WTC11 (cell line): ENCODE results near the gene C12orf56. TPM values are rescaled to one million over a fixed set of nuclear protein-coding genes. Genes with fewer than 3 reads are reported as not detected.

Source experiments
- NR3C1 ChIP-seq: sonication (generic); formaldehyde crosslinking; conservative IDR thresholded peaks from 2 replicates; pipeline ENCODE4 v1.8.1; 2023; ENCODE audit warnings: low read depth, mild to moderate bottlenecking, missing genetic modification reagents
- RELA ChIP-seq: sonication (generic); formaldehyde crosslinking; IDR thresholded peaks from 2 replicates; pipeline ENCODE4 v1.8.1; 2022; ENCODE audit warnings: missing genetic modification reagents, mild to moderate bottlenecking, borderline replicate concordance
- ZNF263 ChIP-seq: sonication (generic); formaldehyde crosslinking; IDR thresholded peaks from 2 replicates; pipeline ENCODE4 v1.8.1; 2022; ENCODE audit warnings: low read depth, mild to moderate bottlenecking, moderate library complexity, missing genetic modification reagents
- total RNA-seq: library from RNA; stranded (reverse); gene quantifications from 3 replicates; pipeline ENCODE4 v1.2.3, GENCODE V29; 2021
- TF ChIP-seq, protein P1 (sequence below): sonication (generic); formaldehyde crosslinking; IDR thresholded peaks from 2 replicates; pipeline ENCODE4 v1.8.0; 2022; ENCODE audit warnings: mild to moderate bottlenecking, missing genetic modification reagents
- TF ChIP-seq, protein P2 (sequence below): sonication (generic); formaldehyde crosslinking; IDR thresholded peaks from 2 replicates; pipeline ENCODE4 v1.8.0; 2022; ENCODE audit warnings: mild to moderate bottlenecking, missing genetic modification reagents
- TF ChIP-seq, protein P3 (sequence below): sonication (generic); formaldehyde crosslinking; IDR thresholded peaks from 2 replicates; pipeline ENCODE4 v1.8.1; 2023; ENCODE audit warnings: mild to moderate bottlenecking, moderate library complexity, missing genetic modification reagents
- TF ChIP-seq, protein P4 (sequence below): sonication (generic); formaldehyde crosslinking; conservative IDR thresholded peaks from 2 replicates; pipeline ENCODE4 v1.8.1; 2023; ENCODE audit warnings: mild to moderate bottlenecking, low read depth, missing genetic modification reagents, moderate library complexity
- TF ChIP-seq, protein P5 (sequence below): sonication (generic); formaldehyde crosslinking; IDR thresholded peaks from 2 replicates; pipeline ENCODE4 v1.8.1; 2023; ENCODE audit warnings: mild to moderate bottlenecking, missing genetic modification reagents, moderate library complexity
- TF ChIP-seq, protein P6 (sequence below): sonication (generic); formaldehyde crosslinking; IDR thresholded peaks from 2 replicates; pipeline ENCODE4 v1.8.0; 2022; ENCODE audit warnings: mild to moderate bottlenecking, missing genetic modification reagents
- TF ChIP-seq, protein P7 (sequence below): sonication (generic); formaldehyde crosslinking; IDR thresholded peaks from 2 replicates; pipeline ENCODE4 v1.8.1; 2023; ENCODE audit warnings: mild to moderate bottlenecking, missing genetic modification reagents, moderate library complexity
- TF ChIP-seq, protein P8 (sequence below): sonication (generic); formaldehyde crosslinking; IDR thresholded peaks from 2 replicates; pipeline ENCODE4 v1.8.0; 2022; ENCODE audit warnings: missing genetic modification reagents

The C12orf56 gene
- total RNA-seq, 1 experiment from 2014 or later: 2.5 TPM

DNA sequence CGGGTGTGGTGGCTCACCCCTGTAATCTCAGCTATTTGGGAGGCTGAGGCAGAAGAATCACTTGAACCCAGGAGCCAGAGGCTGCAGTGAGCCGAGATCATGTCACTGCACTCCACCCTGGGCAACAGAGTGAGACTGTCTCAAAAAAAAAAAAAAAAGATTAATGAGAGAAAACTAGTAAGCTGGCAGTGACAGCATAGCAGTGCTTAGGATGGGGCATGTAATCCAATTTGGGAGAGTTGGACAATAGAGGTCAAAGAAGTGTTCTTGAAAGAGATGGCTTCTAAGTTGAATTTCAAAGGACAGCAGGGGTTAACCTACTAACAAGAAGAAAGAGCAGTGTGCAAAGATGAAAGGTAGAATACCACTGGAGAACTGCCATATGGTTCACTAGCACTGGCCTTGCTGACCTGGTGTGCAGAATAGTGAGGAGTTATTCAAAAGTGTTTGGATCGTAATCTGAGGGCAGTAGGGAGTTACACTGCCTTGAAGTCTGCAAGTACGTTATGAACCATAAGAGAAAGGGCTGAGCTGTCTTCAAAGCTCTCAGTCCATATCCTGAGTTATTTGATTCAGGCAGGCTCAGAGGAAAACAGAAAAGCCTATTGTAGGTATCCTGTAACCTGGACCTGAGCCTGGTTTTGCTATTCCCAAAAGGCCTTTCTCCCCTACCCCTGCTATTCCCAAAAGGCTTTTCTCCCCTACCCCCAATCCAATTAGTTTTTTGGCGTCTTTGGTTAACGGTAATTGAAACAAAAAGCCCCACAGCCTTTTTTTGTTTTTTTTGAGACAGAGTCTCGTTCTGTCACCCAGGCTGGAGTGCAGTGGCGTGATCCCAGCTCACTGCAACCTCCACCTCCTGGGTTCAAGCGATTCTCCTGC, 17.0 kb upstream of the C12orf56 start (continued):
- TF ChIP-seq, protein P1, sequence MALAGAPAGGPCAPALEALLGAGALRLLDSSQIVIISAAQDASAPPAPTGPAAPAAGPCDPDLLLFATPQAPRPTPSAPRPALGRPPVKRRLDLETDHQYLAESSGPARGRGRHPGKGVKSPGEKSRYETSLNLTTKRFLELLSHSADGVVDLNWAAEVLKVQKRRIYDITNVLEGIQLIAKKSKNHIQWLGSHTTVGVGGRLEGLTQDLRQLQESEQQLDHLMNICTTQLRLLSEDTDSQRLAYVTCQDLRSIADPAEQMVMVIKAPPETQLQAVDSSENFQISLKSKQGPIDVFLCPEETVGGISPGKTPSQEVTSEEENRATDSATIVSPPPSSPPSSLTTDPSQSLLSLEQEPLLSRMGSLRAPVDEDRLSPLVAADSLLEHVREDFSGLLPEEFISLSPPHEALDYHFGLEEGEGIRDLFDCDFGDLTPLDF (CRISPR knock-in tag): no peak
- TF ChIP-seq, protein P2, sequence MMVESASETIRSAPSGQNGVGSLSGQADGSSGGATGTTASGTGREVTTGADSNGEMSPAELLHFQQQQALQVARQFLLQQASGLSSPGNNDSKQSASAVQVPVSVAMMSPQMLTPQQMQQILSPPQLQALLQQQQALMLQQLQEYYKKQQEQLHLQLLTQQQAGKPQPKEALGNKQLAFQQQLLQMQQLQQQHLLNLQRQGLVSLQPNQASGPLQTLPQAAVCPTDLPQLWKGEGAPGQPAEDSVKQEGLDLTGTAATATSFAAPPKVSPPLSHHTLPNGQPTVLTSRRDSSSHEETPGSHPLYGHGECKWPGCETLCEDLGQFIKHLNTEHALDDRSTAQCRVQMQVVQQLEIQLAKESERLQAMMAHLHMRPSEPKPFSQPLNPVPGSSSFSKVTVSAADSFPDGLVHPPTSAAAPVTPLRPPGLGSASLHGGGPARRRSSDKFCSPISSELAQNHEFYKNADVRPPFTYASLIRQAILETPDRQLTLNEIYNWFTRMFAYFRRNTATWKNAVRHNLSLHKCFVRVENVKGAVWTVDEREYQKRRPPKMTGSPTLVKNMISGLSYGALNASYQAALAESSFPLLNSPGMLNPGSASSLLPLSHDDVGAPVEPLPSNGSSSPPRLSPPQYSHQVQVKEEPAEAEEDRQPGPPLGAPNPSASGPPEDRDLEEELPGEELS (CRISPR knock-in tag): no peak
- TF ChIP-seq ZNF263 (CRISPR knock-in tag) (no peak), NR3C1 (CRISPR knock-in tag) (no peak), RELA (CRISPR knock-in tag) (no peak)
- TF ChIP-seq, protein P3, sequence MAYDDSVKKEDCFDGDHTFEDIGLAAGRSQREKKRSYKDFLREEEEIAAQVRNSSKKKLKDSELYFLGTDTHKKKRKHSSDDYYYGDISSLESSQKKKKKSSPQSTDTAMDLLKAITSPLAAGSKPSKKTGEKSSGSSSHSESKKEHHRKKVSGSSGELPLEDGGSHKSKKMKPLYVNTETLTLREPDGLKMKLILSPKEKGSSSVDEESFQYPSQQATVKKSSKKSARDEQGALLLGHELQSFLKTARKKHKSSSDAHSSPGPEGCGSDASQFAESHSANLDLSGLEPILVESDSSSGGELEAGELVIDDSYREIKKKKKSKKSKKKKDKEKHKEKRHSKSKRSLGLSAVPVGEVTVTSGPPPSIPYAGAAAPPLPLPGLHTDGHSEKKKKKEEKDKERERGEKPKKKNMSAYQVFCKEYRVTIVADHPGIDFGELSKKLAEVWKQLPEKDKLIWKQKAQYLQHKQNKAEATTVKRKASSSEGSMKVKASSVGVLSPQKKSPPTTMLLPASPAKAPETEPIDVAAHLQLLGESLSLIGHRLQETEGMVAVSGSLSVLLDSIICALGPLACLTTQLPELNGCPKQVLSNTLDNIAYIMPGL (CRISPR knock-in tag): no peak
- TF ChIP-seq, protein P4, sequence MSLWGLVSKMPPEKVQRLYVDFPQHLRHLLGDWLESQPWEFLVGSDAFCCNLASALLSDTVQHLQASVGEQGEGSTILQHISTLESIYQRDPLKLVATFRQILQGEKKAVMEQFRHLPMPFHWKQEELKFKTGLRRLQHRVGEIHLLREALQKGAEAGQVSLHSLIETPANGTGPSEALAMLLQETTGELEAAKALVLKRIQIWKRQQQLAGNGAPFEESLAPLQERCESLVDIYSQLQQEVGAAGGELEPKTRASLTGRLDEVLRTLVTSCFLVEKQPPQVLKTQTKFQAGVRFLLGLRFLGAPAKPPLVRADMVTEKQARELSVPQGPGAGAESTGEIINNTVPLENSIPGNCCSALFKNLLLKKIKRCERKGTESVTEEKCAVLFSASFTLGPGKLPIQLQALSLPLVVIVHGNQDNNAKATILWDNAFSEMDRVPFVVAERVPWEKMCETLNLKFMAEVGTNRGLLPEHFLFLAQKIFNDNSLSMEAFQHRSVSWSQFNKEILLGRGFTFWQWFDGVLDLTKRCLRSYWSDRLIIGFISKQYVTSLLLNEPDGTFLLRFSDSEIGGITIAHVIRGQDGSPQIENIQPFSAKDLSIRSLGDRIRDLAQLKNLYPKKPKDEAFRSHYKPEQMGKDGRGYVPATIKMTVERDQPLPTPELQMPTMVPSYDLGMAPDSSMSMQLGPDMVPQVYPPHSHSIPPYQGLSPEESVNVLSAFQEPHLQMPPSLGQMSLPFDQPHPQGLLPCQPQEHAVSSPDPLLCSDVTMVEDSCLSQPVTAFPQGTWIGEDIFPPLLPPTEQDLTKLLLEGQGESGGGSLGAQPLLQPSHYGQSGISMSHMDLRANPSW (CRISPR knock-in tag): no peak
- TF ChIP-seq, protein P5, sequence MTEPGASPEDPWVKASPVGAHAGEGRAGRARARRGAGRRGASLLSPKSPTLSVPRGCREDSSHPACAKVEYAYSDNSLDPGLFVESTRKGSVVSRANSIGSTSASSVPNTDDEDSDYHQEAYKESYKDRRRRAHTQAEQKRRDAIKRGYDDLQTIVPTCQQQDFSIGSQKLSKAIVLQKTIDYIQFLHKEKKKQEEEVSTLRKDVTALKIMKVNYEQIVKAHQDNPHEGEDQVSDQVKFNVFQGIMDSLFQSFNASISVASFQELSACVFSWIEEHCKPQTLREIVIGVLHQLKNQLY (CRISPR knock-in tag): no peak
- TF ChIP-seq, protein P6, sequence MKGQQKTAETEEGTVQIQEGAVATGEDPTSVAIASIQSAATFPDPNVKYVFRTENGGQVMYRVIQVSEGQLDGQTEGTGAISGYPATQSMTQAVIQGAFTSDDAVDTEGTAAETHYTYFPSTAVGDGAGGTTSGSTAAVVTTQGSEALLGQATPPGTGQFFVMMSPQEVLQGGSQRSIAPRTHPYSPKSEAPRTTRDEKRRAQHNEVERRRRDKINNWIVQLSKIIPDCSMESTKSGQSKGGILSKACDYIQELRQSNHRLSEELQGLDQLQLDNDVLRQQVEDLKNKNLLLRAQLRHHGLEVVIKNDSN: no peak
- TF ChIP-seq, protein P7, sequence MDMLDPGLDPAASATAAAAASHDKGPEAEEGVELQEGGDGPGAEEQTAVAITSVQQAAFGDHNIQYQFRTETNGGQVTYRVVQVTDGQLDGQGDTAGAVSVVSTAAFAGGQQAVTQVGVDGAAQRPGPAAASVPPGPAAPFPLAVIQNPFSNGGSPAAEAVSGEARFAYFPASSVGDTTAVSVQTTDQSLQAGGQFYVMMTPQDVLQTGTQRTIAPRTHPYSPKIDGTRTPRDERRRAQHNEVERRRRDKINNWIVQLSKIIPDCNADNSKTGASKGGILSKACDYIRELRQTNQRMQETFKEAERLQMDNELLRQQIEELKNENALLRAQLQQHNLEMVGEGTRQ (CRISPR knock-in tag): no peak
- TF ChIP-seq, protein P8, sequence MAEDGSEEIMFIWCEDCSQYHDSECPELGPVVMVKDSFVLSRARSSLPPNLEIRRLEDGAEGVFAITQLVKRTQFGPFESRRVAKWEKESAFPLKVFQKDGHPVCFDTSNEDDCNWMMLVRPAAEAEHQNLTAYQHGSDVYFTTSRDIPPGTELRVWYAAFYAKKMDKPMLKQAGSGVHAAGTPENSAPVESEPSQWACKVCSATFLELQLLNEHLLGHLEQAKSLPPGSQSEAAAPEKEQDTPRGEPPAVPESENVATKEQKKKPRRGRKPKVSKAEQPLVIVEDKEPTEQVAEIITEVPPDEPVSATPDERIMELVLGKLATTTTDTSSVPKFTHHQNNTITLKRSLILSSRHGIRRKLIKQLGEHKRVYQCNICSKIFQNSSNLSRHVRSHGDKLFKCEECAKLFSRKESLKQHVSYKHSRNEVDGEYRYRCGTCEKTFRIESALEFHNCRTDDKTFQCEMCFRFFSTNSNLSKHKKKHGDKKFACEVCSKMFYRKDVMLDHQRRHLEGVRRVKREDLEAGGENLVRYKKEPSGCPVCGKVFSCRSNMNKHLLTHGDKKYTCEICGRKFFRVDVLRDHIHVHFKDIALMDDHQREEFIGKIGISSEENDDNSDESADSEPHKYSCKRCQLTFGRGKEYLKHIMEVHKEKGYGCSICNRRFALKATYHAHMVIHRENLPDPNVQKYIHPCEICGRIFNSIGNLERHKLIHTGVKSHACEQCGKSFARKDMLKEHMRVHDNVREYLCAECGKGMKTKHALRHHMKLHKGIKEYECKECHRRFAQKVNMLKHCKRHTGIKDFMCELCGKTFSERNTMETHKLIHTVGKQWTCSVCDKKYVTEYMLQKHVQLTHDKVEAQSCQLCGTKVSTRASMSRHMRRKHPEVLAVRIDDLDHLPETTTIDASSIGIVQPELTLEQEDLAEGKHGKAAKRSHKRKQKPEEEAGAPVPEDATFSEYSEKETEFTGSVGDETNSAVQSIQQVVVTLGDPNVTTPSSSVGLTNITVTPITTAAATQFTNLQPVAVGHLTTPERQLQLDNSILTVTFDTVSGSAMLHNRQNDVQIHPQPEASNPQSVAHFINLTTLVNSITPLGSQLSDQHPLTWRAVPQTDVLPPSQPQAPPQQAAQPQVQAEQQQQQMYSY (CRISPR knock-in tag): no peak
